NCI-H2029 treated with DMSO at 0.1 percent for 48 hours (cell line): ENCODE measurements around the gene TET1.
"Not testable (repeated sequence)": the region's sequence is repeated elsewhere in the genome, so short reads cannot be mapped to it uniquely, and the experiment has no call there.

Experiments
- DNase-seq: peaks from one replicate; lab custom pipeline; 2025; lab: John Stamatoyannopoulos, UW

The TET1 gene

DNA sequence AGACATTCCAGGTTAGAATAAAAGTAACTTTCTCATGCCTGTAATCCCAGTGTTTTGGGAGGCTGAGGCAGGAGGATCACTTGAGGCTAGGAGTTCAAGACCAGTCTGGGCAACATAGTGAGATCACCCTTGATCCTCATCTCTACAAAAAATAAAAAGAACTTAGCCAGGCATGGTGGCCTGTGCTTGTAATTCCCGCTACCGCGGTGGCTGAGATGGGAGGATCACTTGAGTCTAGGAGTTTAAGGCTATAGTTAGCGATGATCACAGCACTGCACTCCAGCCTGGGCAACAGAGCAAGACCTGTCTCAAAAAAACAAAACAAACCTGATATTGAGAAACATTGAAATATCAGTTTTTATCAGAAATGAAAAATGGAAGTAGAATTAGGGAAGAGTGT lies 4.6 kb downstream of the TET1 start:
- DNase-seq = no peak

GRCh38 chr10:68565658-68566057 lies 5.5 kb downstream of the TET1 start:
- no peak for DNase-seq

DNA sequence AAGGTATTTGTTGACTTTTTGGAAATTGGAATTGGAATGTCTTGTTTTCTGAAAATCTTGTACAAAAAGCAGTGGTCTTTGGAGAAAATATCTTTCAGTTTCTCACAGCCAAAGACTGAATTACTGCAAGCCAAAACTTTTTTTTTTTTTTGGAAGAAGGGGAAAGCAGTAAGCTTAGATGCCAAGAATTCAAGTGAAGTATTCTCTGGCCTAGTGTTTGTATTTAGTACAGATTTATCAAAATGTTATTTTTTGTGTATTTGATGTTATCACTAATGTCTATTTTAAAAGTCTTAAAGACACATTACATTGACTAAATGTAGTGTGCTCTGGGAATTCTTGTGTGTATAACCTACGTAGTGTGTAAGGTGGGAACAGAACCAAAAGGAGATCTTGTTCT lies 6.2 kb downstream of the TET1 start:
- no peak for DNase-seq

DNA sequence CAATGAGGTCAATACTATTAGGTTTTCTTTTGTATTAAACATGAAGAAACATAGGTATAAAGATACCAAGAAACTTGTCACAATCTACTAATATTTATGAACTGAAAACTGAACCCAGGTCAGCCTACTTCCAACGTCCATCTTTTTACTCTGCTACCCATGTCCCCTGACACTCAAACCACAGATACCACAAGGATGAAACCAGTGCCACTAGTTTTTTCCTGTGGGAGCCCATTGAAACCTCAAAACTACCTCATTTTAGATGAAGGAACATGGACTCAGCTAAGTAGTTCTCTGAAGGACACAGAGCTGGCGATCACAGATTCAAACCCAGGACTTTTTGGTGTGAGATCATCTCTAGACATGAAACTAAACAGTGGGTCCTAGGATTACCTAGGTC lies 6.8 kb downstream of the TET1 start:
- DNase-seq = no peak

GRCh38 chr10:68572151-68572550 lies 12.0 kb downstream of the TET1 start:
- DNase-seq = no peak

- DNase-seq = no peak
Measured at GRCh38 chr10:68574051-68574450, 13.9 kb downstream of the TET1 start.

GRCh38 chr10:68576118-68576517 lies 16.0 kb downstream of the TET1 start:
- DNase-seq = no peak

- no peak for DNase-seq
Measured at GRCh38 chr10:68578974-68579373, 18.8 kb downstream of the TET1 start.

GRCh38 chr10:68584187-68584586 lies 24.1 kb downstream of the TET1 start:
- not testable (repeated sequence) for DNase-seq

DNA sequence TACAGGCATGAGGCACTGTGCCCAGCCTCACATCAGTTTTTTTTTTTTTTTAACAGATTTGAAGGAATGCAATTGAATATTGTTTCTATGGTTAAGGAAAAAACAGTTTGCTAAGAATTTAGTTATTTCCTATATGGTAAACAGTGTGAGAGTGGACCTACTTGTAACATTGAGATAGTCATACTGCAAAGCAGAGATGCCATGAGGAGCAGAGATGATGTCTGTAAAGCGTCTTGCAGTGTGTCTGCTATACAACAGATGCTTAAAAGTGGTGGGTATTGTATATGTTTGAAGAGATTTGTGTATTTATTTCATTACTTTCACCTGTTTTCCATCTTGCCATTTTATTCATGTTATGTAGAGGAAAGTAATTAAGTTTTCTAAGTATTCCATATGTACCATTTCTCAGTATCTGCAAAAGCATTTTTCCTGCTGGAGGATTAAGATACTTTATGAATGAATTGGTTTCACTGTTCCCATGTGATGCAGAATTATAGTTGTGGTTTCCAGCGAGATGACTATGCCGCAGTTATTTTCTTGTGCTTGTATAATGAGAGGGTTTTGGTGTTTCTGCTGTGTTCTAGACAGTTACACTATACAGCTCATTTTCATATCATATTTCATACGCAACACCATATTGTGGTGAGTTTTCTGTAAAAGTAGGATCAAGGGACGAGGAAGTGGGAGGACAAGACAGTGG lies 26.6 kb downstream of the TET1 start:
- DNase-seq = no peak

DNA sequence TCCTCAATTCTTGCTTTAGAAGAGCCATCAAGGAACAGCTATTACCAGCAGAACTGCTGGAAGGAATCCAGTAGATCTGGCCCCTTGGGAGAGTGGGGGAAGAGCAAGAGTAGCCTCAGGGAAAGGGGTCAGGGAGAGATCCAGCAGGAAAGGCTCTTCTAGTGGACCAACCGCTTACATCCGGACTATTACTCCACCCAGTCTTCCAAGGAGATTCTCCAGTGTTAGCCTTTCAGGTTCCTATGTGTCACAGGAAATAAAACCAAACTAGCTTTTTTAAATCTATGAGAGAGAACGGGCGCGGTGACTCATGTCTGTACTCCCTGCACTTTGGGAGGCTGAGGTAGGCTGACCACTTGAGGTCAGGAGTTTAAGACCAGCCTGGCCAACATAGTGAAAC lies 34.3 kb downstream of the TET1 start:
- no peak for DNase-seq

DNA sequence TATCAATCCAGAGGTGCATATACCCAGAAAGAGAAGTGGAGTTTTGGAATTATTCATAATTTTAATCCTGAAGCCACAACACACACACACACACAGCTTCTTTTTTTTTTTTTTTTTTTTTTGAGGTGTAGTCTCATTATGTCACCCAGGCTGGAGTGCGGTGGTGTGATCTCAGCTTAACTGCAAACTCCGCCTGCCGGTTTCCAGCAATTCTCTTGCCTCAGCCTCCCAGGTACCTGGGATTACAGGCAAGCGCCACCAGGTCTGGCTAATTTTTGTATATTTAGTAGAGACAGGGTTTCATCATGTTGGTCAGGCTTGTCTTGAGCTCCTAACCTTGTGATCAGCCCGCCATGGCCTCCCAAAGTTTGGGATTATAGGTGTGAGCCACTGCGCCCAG lies 35.4 kb downstream of the TET1 start:
- no peak for DNase-seq

- no peak for DNase-seq
Measured at GRCh38 chr10:68597407-68597806, 37.3 kb downstream of the TET1 start.

- no peak for DNase-seq
Measured at GRCh38 chr10:68598978-68599770, 39.0 kb downstream of the TET1 start.

GRCh38 chr10:68599771-68600040 lies 39.6 kb downstream of the TET1 start:
- no peak for DNase-seq

GRCh38 chr10:68600041-68600778 lies 40.1 kb downstream of the TET1 start:
- DNase-seq = peak; percentile 64

DNA sequence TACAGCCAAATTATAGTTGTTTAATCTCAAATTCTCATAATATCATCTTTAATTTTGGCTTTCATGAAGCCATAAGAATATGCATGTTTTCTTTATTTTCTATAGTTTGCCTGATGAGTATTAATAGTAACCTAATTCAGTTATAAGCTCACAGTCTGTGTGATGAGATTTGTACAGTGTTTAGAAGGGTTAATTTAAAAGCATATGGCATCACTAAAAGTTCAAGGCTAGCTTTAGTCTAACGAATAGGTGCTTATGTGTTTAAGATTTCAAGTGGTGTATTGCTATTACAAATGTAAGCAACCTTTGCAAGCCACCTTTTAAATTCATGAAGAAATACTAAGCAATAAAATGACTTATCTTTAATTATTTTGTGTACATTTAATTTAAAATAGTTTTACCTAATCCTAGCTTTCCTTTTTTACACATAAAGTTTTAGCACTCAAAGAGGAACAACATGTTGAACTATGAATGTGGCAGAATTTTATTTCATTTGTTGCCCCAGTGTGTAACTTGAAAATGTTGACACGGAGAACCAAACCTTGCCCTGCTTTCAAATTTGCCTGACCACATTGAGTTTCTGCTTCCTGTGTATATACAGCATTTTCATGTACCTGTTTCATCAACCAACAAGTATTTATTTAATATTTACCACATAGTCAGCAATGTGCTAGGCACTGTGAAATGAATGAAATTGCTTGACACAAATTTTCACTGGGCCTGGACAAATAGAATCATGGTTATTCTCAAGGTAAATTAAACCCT lies 41.5 kb downstream of the TET1 start:
- no peak for DNase-seq

GRCh38 chr10:68602434-68602833 lies 42.3 kb downstream of the TET1 start:
- DNase-seq = no peak

- DNase-seq = no peak
Measured at GRCh38 chr10:68603766-68604165, 43.6 kb downstream of the TET1 start.

DNA sequence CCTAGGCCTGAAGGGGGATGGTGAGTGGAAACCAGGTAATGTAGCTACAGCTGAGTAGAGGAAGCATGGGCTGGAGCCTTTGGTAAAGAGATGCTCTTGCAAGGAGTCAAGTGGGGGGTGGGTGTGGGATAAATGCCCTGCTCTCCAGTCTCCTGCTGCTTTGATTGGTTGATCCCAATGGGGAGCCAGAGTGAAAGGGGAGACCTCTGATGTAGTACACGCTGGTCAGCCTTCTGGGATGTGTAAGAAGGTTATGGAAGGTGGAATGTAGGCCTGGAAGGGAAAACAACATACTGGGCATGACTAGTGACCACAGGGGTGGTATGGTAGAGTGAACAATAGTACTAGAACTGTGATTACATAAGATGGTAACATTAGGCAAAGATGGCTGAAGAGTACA lies 44.3 kb downstream of the TET1 start:
- DNase-seq = no peak

GRCh38 chr10:68606918-68607317 lies 46.8 kb downstream of the TET1 start:
- DNase-seq = no peak

- DNase-seq = not testable (repeated sequence)
Measured at GRCh38 chr10:68610023-68610422, 49.9 kb downstream of the TET1 start.
